ENCODE data around the gene ARHGAP32. TPM values are rescaled to one million over a fixed set of nuclear protein-coding genes. Genes with fewer than 3 reads are reported as not detected.
A peak's percentile ranks its signal among the peaks of the same experiment; 100 is the strongest.

Gene ARHGAP32
- total and polyA plus RNA-seq, 8 donors = 15.2 to 19.8 (median 17.1) TPM

- intact Hi-C loops (cut with DNase I) = no loop called here
- ATAC-seq = no peak
- no peak overlapping the region for H3K27ac ChIP-seq
Measured at GRCh38 chr11:128981254-128981653, 210.9 kb downstream of the ARHGAP32 start.

DNA sequence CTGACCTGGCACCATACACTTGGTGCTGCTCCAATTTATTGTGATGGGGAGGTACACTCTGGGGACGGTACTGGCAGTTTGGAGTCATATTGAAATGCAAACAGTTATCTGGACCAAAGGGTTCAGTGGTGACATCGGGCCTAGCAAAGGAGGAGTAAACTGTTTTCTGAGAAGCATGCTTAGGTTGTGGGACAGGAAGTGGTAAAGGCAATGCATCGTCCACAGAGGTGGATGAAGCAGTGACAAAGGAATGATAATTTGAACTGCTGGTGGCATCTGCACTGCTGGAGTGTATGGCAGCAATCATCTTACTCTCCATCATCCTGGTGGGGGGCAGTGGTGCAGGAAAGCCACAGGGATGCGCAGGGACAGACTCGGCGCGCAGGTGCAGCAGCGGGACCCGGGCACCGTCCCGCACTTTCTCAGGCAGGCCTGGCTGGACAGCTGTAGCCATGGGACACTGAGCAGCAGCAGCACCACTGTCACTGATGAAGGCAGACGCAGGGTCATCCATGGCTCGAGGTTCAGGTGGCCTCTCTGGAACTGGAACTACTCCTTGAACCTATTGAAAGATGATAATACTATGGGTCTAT is 221.4 kb downstream of the ARHGAP32 start:
- H3K4me3 ChIP-seq = no peak overlapping the region
- ATAC-seq (no peak), DNase-seq (no peak)
- peaks cover 0 to 1% of the 10 kb centered on the region in 2 donors for H3K4me1 ChIP-seq
- H3K36me3 ChIP-seq = peaks cover 0 to 64% of the 10 kb centered on the region in 2 donors
- intact Hi-C loops (cut with DNase I) = no loop called here
- no peaks in the 10 kb centered on the region for H3K27me3 ChIP-seq
- TF ChIP-seq CTCF (IDR thresholded peaks at IDR 0.05) = no peak
- no peak overlapping the region for H3K27ac ChIP-seq
- no peaks in the 10 kb centered on the region for H3K9me3 ChIP-seq

More at GRCh38 chr11:128981254-128981653, 210.9 kb downstream of the ARHGAP32 start:
- Histone ChIP-seq H3K27me3 (no peaks in the 10 kb centered on the region), H3K36me3 (peaks cover 0 to 22% of the 10 kb centered on the region in 2 donors), H3K4me3 (no peak overlapping the region), H3K4me1 (no peaks in the 10 kb centered on the region), H3K9me3 (no peaks in the 10 kb centered on the region)
- DNase-seq = no peak
- TF ChIP-seq CTCF (IDR thresholded peaks at IDR 0.05) = no peak

DNA sequence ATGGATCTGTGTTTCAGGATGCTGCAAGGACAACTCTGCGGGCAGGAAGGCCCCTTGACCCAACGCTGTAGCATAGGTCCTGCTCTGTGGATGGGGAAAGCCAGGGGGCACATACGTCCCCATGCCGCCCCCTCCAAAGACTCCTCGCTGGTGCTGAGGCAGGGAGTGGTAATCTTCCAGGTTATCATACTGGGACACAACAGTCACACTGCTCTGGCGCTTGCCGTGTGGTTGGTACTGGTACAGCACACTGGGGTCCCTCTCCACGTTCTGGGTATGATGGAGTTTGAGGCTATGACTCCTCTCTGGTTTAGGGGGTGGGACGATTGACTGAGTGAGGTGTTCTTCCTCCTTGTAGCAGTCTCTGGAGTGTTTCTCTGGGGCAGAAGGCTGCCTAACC is 223.2 kb downstream of the ARHGAP32 start:
- H3K9me3 ChIP-seq = no peaks in the 10 kb centered on the region
- no peak for TF ChIP-seq CTCF (IDR thresholded peaks at IDR 0.05)
- intact Hi-C loops (cut with DNase I) = no loop called here
- no peak for DNase-seq
- no peak for ATAC-seq
- no peak overlapping the region for H3K4me3 ChIP-seq
- no peaks in the 10 kb centered on the region for H3K27me3 ChIP-seq
- H3K27ac ChIP-seq = no peak overlapping the region
- peaks cover 0 to 52% of the 10 kb centered on the region in 2 donors for H3K36me3 ChIP-seq
- H3K4me1 ChIP-seq = peaks cover 0 to 8% of the 10 kb centered on the region in 2 donors

GRCh38 chr11:128967578-128967977 is 224.5 kb downstream of the ARHGAP32 start:
- Histone ChIP-seq H3K36me3 (peaks cover 0 to 41% of the 10 kb centered on the region in 2 donors), H3K27me3 (no peaks in the 10 kb centered on the region), H3K4me1 (peaks cover 0 to 8% of the 10 kb centered on the region in 2 donors), H3K27ac (no peak overlapping the region), H3K4me3 (no peak overlapping the region), H3K9me3 (no peaks in the 10 kb centered on the region)
- ATAC-seq (no peak), DNase-seq (no peak)
- TF ChIP-seq CTCF (IDR thresholded peaks at IDR 0.05) = no peak
- intact Hi-C loops (cut with DNase I) = no loop called here

DNA sequence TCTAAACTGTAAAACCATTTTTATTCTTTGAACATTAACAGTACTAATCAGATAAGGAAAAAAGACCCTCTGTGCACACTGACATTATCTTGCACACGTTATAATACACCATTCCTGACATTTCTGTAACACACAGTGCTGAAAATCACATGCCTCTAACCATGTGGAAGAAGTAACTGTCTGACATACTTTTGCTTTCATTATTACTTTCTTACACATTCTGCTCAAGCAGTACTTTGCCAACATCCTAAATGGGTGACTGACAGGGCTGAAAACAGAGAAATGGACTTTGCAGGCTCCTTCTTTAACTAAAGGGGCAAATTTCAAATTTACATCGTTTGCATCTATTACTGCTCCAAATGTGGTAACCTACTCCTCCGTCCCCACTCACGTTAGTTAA is 226.6 kb downstream of the ARHGAP32 start:
- ATAC-seq (peak; percentile 39), DNase-seq (no peak)
- intact Hi-C loops (cut with DNase I) = no loop called here
- no peak overlapping the region for H3K4me3 ChIP-seq
- no peaks in the 10 kb centered on the region for H3K9me3 ChIP-seq
- H3K36me3 ChIP-seq = peaks cover 0 to 24% of the 10 kb centered on the region in 2 donors
- no peak overlapping the region for H3K27ac ChIP-seq
- no peak for TF ChIP-seq CTCF (IDR thresholded peaks at IDR 0.05)
- H3K27me3 ChIP-seq = no peaks in the 10 kb centered on the region
- peaks cover 0 to 8% of the 10 kb centered on the region in 2 donors for H3K4me1 ChIP-seq
